BJ (cell line): ENCODE data around the gene HID1. TPM values are rescaled to one million over a fixed set of nuclear protein-coding genes. Genes with fewer than 3 reads are reported as not detected.
A peak's percentile ranks its signal among the peaks of the same experiment; 100 is the strongest.

Experiments used
- CTCF ChIA-PET: fragments of 350-600 bp; formaldehyde crosslinking; extraction: SDS; loops from one replicate; lab custom pipeline; 2021; ENCODE audit warnings: antibody characterized with exemption, inconsistent platforms; lab: Yijun Ruan, JAX
- POLR2A ChIA-PET: fragments of 300-600 bp; sonication (Branson Sonifier 250); formaldehyde crosslinking; extraction: SDS; loops from one replicate; lab custom pipeline; 2021; ENCODE audit warnings: antibody characterized with exemption; lab: Charles Lee
- DNase-seq: peaks from one replicate; pipeline ENCODE4 v3.0.0-alpha.2; 2011; ENCODE audit warnings: low read depth
- H3K27me3 ChIP-seq: 2 replicates; pipeline ENCODE4 v1.6.0; 2011; ENCODE audit warnings: low read length; ENCODE audit not compliant: control insufficient read depth, insufficient read depth
- H3K36me3 ChIP-seq: 2 replicates; pipeline ENCODE4 v1.5.1; 2011; ENCODE audit warnings: low read length; ENCODE audit not compliant: control insufficient read depth, insufficient read depth
- H3K4me3 ChIP-seq: 2 replicates; pipeline ENCODE4 v1.5.1; 2011; ENCODE audit warnings: low read depth, mild to moderate bottlenecking, control low read depth, low read length
- CTCF ChIP-seq: IDR thresholded peaks from 2 replicates; pipeline ENCODE4 v1.5.1; 2011; ENCODE audit warnings: low read depth, mild to moderate bottlenecking, control low read depth, inconsistent platforms, low read length, moderate library complexity; ENCODE audit not compliant: insufficient read depth
- polyA plus RNA-seq: library from polyadenylated mRNA; depleted of rRNA; stranded (reverse); fragments of >200 nt; gene quantifications from 2 replicates; pipeline ENCODE4 v1.2.3, GENCODE V29; 2011

HID1 gene
- polyA plus RNA-seq, 1 experiment, result 1.8 TPM

GRCh38 chr17:74963656-74964055 is 8.9 kb downstream of the HID1 start:
- Histone ChIP-seq H3K27me3 (no peaks in the 10 kb centered on the region), H3K36me3 (no peaks in the 10 kb centered on the region), H3K4me3 (no peak overlapping the region)
- ChIA-PET CTCF (interaction anchor here (0.7 to 5.2 kb wide), 8 partner anchors 10 to 238 kb away, joined by 3 to 52 read pairs (median 4); partner anchors contain the start of genes CDR2L and MRPL58), POLR2A (no interaction called here)
- 0 out of 2 replicates have a peak, but pooled peaks have one; percentile 16 for TF ChIP-seq CTCF
- DNase-seq, result no peak

GRCh38 chr17:74962622-74963394 is 9.8 kb downstream of the HID1 start:
- TF ChIP-seq CTCF, result no peak
- Histone ChIP-seq H3K27me3 (no peaks in the 10 kb centered on the region), H3K36me3 (no peaks in the 10 kb centered on the region), H3K4me3 (no peak overlapping the region)
- ChIA-PET CTCF (interaction anchor here (0.6 to 5.2 kb wide), 21 partner anchors 9 to 276 kb away, joined by 3 to 52 read pairs (median 9); partner anchors contain the start of genes ATP5PD, CDR2L, HID1 and MRPL58), POLR2A (no interaction called here)
- no peak for DNase-seq

- ChIA-PET CTCF (interaction anchor here (0.6 to 5.2 kb wide), 59 partner anchors 10 to 553 kb away, joined by 3 to 52 read pairs (median 4); partner anchors contain the start of genes ATP5PD, CDR2L, HID1 and KCTD2), POLR2A (no interaction called here)
- H3K27me3 ChIP-seq, result peaks cover 1% of the 10 kb centered on the region; the same call in 1 of the 2 replicates
- DNase-seq, result no peak
- no peak overlapping the region for H3K4me3 ChIP-seq
- peak; percentile 70 for TF ChIP-seq CTCF
- no peaks in the 10 kb centered on the region for H3K36me3 ChIP-seq
These were observed 10.8 kb downstream of the HID1 start for GRCh38 chr17:74961657-74962350.

GRCh38 chr17:74960570-74961342 is 11.8 kb downstream of the HID1 start:
- ChIA-PET CTCF (interaction anchor here (0.6 to 5.2 kb wide), 43 partner anchors 9 to 554 kb away, joined by 3 to 52 read pairs (median 7); partner anchors contain the start of genes CDR2L, HID1, KCTD2 and MIF4GD), POLR2A (no interaction called here)
- peaks cover 5% of the 10 kb centered on the region; the same call in 1 of the 2 replicates for H3K27me3 ChIP-seq
- H3K36me3 ChIP-seq, result no peaks in the 10 kb centered on the region
- no peak for DNase-seq
- H3K4me3 ChIP-seq, result no peak overlapping the region
- peak; percentile 41 for TF ChIP-seq CTCF
